Chondrocyte (in vitro differentiated cells): ENCODE measurements around the gene UPP2. TPM values are rescaled to one million over a fixed set of nuclear protein-coding genes. Genes with fewer than 3 reads are reported as not detected.

Source experiments
- DNase-seq: peaks from one replicate; pipeline ENCODE4 v3.0.0; 2021; ENCODE audit warnings: mixed read lengths, low spot score
- H3K27ac Mint-ChIP-seq: one replicate; pipeline ENCODE4 v1.8.0; 2021; ENCODE audit warnings: mild to moderate bottlenecking, moderate library complexity, mixed read lengths; ENCODE audit not compliant: unreplicated experiment
- H3K27me3 Mint-ChIP-seq: 2 replicates; pipeline ENCODE4 v1.8.0; 2021; ENCODE audit warnings: low read depth, mixed read lengths
- H3K36me3 Mint-ChIP-seq: 2 replicates; pipeline ENCODE4 v1.8.0; 2021; ENCODE audit warnings: low read depth, mixed read lengths
- H3K4me1 Mint-ChIP-seq: 2 replicates; pipeline ENCODE4 v1.8.0; 2021; ENCODE audit warnings: low read depth, mild to moderate bottlenecking, mixed read lengths
- H3K4me3 Mint-ChIP-seq: one replicate; pipeline ENCODE4 v1.8.0; 2021; ENCODE audit warnings: mild to moderate bottlenecking, moderate library complexity, mixed read lengths; ENCODE audit not compliant: unreplicated experiment
- H3K9me3 Mint-ChIP-seq: 2 replicates; pipeline ENCODE4 v1.8.0; 2021; ENCODE audit warnings: low read depth, mixed read lengths
- CTCF ChIP-seq: fragments of 200-600 bp; sonication (generic); IDR thresholded peaks from 2 replicates; pipeline ENCODE4 v1.5.0; 2021; ENCODE audit warnings: antibody characterized with exemption, mild to moderate bottlenecking, moderate library complexity
- total RNA-seq: library from RNA; stranded (reverse); gene quantifications from 3 replicates; pipeline ENCODE4 v1.2.1, GENCODE V29; 2021

The UPP2 gene
- total RNA-seq, 1 donor from 2014 or later, result not detected

DNA sequence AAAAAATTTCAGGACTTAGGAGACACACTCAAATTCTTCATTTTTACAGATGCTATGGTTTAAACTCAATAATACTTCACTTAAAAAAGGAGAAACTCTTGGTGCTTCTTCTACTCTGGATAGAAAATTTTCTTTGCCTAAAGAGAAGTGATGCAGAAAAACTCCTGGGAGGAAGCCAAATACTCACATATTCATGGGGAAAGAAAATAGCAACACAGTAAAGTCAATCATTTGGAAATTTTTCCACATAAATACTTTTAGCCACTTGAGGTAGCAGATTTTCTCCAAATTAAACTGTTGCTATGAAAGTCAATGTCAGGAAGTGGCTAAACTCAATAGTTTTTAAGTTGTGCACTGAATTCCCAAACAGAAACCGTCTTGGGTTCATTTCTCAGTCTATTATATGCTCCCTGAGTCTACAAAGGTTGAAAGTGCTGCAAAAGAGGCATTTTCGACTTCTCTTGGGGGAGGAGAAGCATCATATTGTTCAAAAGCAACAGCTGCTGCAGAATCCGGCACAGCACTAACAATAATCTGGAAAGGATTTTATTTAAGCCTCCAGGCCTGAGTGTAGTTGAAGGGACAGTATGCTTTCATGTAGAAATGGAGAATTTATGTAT, 81.1 kb downstream of the UPP2 start:
- Mint-ChIP-seq H3K4me1 (peaks cover 35% of the 10 kb centered on the region), H3K27me3 (no peaks in the 10 kb centered on the region), H3K4me3 (no peak overlapping the region), H3K27ac (no peak overlapping the region), H3K9me3 (no peaks in the 10 kb centered on the region), H3K36me3 (no peaks in the 10 kb centered on the region)
- TF ChIP-seq CTCF, result no peak
- DNase-seq, result no peak

DNA sequence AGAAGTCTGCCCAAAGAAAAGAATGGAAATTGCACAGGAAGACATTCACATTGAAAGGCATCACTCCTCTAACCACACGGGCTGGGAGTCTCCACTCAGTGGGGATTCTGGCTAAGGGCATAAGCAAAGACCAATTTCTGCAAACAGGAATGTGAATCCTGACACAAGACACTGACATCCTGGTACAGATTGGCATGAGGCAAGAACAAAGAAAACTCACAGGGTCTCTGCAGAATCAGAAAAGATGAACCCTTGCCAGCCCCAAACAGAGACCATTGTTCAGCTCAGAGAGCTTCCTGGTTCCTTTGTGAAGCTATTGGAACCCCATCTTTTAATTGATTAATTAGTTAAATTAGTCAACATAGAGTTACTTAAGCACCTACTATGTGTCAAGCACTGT, 82.3 kb downstream of the UPP2 start:
- no peaks in the 10 kb centered on the region for H3K27me3 Mint-ChIP-seq
- TF ChIP-seq CTCF, result no peak
- H3K4me3 Mint-ChIP-seq, result no peak overlapping the region
- no peak overlapping the region for H3K27ac Mint-ChIP-seq
- no peaks in the 10 kb centered on the region for H3K36me3 Mint-ChIP-seq
- no peaks in the 10 kb centered on the region for H3K9me3 Mint-ChIP-seq
- H3K4me1 Mint-ChIP-seq, result peaks cover 35% of the 10 kb centered on the region
- DNase-seq, result no peak

DNA sequence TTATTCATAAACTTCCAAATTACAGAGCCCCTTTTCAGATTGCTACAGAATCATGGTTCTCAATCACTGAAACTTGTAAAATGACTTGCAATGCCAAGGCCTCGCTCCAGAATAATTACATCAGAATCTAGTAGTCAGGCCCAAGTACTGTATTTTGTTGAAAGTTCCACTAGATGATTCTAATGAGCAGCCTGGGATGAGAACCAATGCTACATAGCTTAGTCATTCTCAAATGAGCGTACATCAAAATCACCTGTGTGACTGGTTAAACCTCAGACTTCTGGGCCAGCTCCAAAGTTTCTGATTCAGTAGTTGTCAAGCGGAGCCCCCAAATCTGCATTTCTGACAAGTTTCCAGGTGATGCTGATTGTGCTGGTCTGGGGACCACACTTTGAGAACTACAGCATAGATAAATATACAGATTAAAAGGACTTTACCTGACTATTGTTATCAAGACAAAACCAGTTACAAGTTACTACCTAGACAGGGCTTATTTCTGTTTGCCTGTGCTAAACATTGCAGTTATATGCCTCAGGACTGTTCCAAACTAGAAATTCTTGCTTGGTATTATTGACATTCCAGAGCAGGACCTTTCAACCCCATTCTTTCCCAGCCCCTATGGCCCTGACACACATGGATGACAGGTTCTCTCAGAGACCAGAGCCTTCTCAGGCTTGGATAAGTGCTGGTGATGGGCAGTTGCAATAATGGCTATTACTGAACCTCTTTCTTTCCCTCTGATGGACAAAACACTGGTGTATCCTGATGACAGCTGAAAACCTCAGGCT, 83.1 kb downstream of the UPP2 start:
- H3K27me3 Mint-ChIP-seq, result no peaks in the 10 kb centered on the region
- peaks cover 38% of the 10 kb centered on the region for H3K4me1 Mint-ChIP-seq
- H3K4me3 Mint-ChIP-seq, result no peak overlapping the region
- DNase-seq, result no peak
- no peak overlapping the region for H3K27ac Mint-ChIP-seq
- no peak for TF ChIP-seq CTCF
- H3K9me3 Mint-ChIP-seq, result no peaks in the 10 kb centered on the region
- no peaks in the 10 kb centered on the region for H3K36me3 Mint-ChIP-seq

Other genes with a start within 250 kb of the UPP2 start
- gene ACVR1, start 225.5 kb upstream of the UPP2 start, total RNA-seq, result 53.1 to 81.7 TPM (median 76.9 TPM) in 3 replicates